ENCODE data around the gene PLVAP. TPM values are rescaled to one million over a fixed set of nuclear protein-coding genes. Genes with fewer than 3 reads are reported as not detected.

The PLVAP gene
- total RNA-seq, 1 donor from 2014 or later, result 36.9 TPM

DNA sequence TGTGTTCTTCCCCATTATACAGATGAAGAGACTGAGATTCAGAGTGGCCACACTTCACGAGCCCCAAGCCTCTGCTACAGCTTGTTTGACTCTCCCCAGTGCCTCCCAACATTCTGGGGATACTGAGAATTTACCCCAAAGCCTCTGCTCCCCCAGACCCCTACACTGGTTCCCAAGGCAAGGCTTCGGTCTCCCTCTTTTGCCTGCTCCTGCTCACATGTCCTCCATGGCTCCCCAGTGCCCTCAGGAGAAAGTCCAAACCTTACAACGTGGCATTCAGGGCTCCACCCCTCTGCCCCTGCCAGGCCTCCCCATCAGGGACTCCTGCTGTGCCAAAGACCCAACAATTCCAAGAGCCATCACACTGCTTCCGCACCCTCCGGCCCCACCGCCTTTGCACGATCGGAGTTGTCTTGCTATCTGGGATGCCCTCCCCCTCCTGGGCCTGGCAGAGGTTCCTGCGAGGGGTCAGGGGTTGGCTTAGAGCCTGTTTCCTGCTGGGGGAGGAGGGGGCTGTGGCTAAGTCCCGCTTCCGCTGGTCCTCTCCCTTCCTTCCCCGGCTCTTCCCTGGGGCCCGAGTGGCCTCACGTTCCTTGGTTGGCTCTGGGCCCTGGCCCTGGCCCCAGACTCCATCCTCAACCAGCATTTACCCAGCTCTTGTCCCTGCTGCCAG is 24.4 kb downstream of the PLVAP start:
- Histone ChIP-seq H3K4me3 (no peak overlapping the region), H3K36me3 (no peaks in the 10 kb centered on the region), H3K9me3 (replicated peaks) (no peaks in the 10 kb centered on the region), H3K4me1 (peaks cover 51% of the 10 kb centered on the region), H3K27me3 (ENCODE audit: low read depth) (peaks cover 34% of the 10 kb centered on the region), H3K27ac (replicated peaks) (peak overlapping the region; percentile 23)
- TF ChIP-seq, protein P1, sequence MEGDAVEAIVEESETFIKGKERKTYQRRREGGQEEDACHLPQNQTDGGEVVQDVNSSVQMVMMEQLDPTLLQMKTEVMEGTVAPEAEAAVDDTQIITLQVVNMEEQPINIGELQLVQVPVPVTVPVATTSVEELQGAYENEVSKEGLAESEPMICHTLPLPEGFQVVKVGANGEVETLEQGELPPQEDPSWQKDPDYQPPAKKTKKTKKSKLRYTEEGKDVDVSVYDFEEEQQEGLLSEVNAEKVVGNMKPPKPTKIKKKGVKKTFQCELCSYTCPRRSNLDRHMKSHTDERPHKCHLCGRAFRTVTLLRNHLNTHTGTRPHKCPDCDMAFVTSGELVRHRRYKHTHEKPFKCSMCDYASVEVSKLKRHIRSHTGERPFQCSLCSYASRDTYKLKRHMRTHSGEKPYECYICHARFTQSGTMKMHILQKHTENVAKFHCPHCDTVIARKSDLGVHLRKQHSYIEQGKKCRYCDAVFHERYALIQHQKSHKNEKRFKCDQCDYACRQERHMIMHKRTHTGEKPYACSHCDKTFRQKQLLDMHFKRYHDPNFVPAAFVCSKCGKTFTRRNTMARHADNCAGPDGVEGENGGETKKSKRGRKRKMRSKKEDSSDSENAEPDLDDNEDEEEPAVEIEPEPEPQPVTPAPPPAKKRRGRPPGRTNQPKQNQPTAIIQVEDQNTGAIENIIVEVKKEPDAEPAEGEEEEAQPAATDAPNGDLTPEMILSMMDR (IDR thresholded peaks at IDR 0.05; ENCODE audit: borderline replicate concordance), result no peak
- intact Hi-C loops (cut with micrococcal nuclease), result no loop called here
- no peak for DNase-seq

GRCh38 chr19:17351815-17352435 is 25.2 kb downstream of the PLVAP start:
- DNase-seq, result no peak

DNA sequence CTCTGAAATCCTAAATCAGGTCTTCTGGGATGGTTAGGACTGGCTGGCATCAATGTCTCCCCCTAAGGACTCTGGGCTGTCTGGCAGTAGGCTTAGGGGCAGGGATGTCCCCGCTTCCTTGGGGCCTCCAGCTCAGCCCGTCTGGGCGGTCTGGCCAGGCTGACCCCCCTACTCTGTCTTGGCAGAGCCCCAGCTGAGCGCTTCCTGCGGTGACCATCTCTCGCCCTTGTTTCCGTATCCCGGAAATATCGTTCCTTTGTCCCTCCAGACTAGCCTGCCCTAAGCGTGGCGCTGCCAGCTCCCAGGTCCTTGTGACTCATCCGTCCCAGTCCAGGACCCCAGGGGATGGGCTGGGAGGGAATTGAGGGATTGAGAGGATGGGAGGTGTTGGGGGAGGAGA is 28.4 kb downstream of the PLVAP start:
- DNase-seq, result peak; percentile 66
- TF ChIP-seq, protein P1 (IDR thresholded peaks at IDR 0.05; ENCODE audit: borderline replicate concordance), result no peak
- H3K36me3 ChIP-seq, result no peaks in the 10 kb centered on the region
- peaks cover 34% of the 10 kb centered on the region for H3K27me3 ChIP-seq (ENCODE audit: low read depth)
- peak overlapping the region; percentile 70 for H3K27ac ChIP-seq (replicated peaks)
- no peaks in the 10 kb centered on the region for H3K9me3 ChIP-seq (replicated peaks)
- H3K4me3 ChIP-seq, result no peak overlapping the region
- peaks cover 66% of the 10 kb centered on the region for H3K4me1 ChIP-seq
- intact Hi-C loops (cut with micrococcal nuclease), result no loop called here

More at GRCh38 chr19:17351815-17352435, 25.2 kb downstream of the PLVAP start:
- Histone ChIP-seq H3K36me3 (no peaks in the 10 kb centered on the region), H3K4me1 (peaks cover 56% of the 10 kb centered on the region), H3K4me3 (no peak overlapping the region), H3K27ac (replicated peaks) (no peak overlapping the region), H3K9me3 (replicated peaks) (no peaks in the 10 kb centered on the region), H3K27me3 (ENCODE audit: low read depth) (peaks cover 34% of the 10 kb centered on the region)
- intact Hi-C loops (cut with micrococcal nuclease), result no loop called here
- TF ChIP-seq, protein P1 (IDR thresholded peaks at IDR 0.05; ENCODE audit: borderline replicate concordance), result no peak

GRCh38 chr19:17347877-17348276 is 29.3 kb downstream of the PLVAP start:
- Histone ChIP-seq H3K27me3 (ENCODE audit: low read depth) (peaks cover 32% of the 10 kb centered on the region), H3K4me3 (no peak overlapping the region), H3K4me1 (peaks cover 60% of the 10 kb centered on the region), H3K27ac (replicated peaks) (peak overlapping the region; percentile 70), H3K36me3 (no peaks in the 10 kb centered on the region), H3K9me3 (replicated peaks) (no peaks in the 10 kb centered on the region)
- TF ChIP-seq, protein P1 (IDR thresholded peaks at IDR 0.05; ENCODE audit: borderline replicate concordance), result no peak
- intact Hi-C loops (cut with micrococcal nuclease), result loop anchor here (2.0 kb wide), 1 partner anchor 39 kb away; no protein-coding TSS in a partner anchor
- no peak for DNase-seq

DNA sequence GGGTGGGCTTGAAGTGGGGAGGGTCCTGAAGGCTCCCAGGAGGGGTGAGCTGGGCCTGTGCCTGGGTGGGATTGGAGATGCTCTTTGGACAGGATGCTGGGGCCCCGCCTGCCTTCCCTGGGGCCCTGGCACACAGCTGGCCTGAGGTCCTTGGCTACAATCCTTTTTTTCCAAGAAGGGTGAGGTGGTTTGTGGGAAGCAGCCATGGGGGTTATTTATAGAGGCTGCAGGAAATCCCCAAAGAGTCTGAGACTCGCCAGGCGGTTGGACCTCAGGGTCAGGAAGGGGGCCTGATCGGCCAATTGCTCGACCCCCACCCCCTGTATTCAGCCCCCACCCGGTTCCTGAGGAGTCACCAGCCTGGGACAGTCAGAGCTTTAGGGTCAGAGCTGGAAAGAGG is 29.8 kb downstream of the PLVAP start:
- intact Hi-C loops (cut with micrococcal nuclease), result loop anchor here (2.0 kb wide), 1 partner anchor 39 kb away; no protein-coding TSS in a partner anchor
- peaks cover 26% of the 10 kb centered on the region for H3K27me3 ChIP-seq (ENCODE audit: low read depth)
- peak overlapping the region; percentile 70 for H3K27ac ChIP-seq (replicated peaks)
- H3K4me3 ChIP-seq, result no peak overlapping the region
- TF ChIP-seq, protein P1 (IDR thresholded peaks at IDR 0.05; ENCODE audit: borderline replicate concordance), result no peak
- peaks cover 55% of the 10 kb centered on the region for H3K4me1 ChIP-seq
- DNase-seq, result no peak
- H3K36me3 ChIP-seq, result no peaks in the 10 kb centered on the region
- H3K9me3 ChIP-seq (replicated peaks), result no peaks in the 10 kb centered on the region
